ENCODE data around the gene HAL. TPM values are rescaled to one million over a fixed set of nuclear protein-coding genes. Genes with fewer than 3 reads are reported as not detected.

Gene HAL
- polyA plus RNA-seq, 1 donor (not counting 4 experiments of a cell fraction or from before 2014, with no cell fraction given), result 0.51 TPM

GRCh38 chr12:95988506-95989275, 7.5 kb downstream of the HAL start:
- Histone ChIP-seq H3K4me3 (ENCODE audit: control insufficient read depth in 2 of 3, extremely low read depth in 1 of 3, insufficient read depth in 2 of 3, low read depth in 1 of 3, low read length in 3 of 3) (no peak overlapping the region), H3K4me1 (ENCODE audit: control insufficient read depth, extremely low read depth, insufficient read depth, low read length) (no peaks in the 10 kb centered on the region), H3K27me3 (ENCODE audit: control insufficient read depth, extremely low read depth, insufficient read depth, low read length) (no peaks in the 10 kb centered on the region), H3K9me1 (ENCODE audit: control insufficient read depth, extremely low read depth, insufficient read depth, low read length) (no peaks in the 10 kb centered on the region), H3K79me2 (ENCODE audit: control insufficient read depth, insufficient read depth, low read length) (no peaks in the 10 kb centered on the region), H3K9me3 (ENCODE audit: control insufficient read depth, low read depth, low read length) (no peaks in the 10 kb centered on the region), H2AFZ (ENCODE audit: control insufficient read depth, low read length) (no peak overlapping the region), H4K20me1 (ENCODE audit: control insufficient read depth, extremely low read depth, insufficient read depth, low read length) (no peaks in the 10 kb centered on the region), H3K9ac (ENCODE audit: control insufficient read depth, extremely low read depth, insufficient read depth, low read length) (no peak overlapping the region), H3K36me3 (ENCODE audit: control insufficient read depth in 2 of 2, extremely low read depth in 1 of 2, insufficient read depth in 2 of 2, low read length in 2 of 2) (no peaks in the 10 kb centered on the region), H3K4me2 (ENCODE audit: control insufficient read depth, extremely low read depth, insufficient read depth, low read depth, low read length) (no peak overlapping the region), H3K27ac (ENCODE audit: control insufficient read depth, insufficient read depth, low read length) (no peak overlapping the region)
- no peak for TF ChIP-seq EZH2 (IDR thresholded peaks at IDR 0.05; ENCODE audit: low read length)
- no peak for TF ChIP-seq CTCF (optimal IDR thresholded peaks at IDR 0.05 in 1 of 3, IDR thresholded peaks at IDR 0.05 in 1 of 3, conservative IDR thresholded peaks at IDR 0.05 in 1 of 3; ENCODE audit: extremely low read depth in 1 of 3, insufficient read depth in 2 of 3, low read length in 3 of 3)
- DNase-seq (ENCODE audit: low read depth, low spot score) (no peak), FAIRE-seq (no peak)
- dilution Hi-C loops (cut with MboI; ENCODE audit: extremely low pct_ligation_motif_present, low sequenced_read_pairs), result no loop called here

GRCh38 chr12:95986635-95987570, 9.2 kb downstream of the HAL start:
- no peaks in the 10 kb centered on the region for H3K27me3 ChIP-seq (ENCODE audit: control insufficient read depth, extremely low read depth, insufficient read depth, low read length)
- H3K27ac ChIP-seq (ENCODE audit: control insufficient read depth, insufficient read depth, low read length), result no peak overlapping the region
- H2AFZ ChIP-seq (ENCODE audit: control insufficient read depth, low read length), result no peak overlapping the region
- no peak for TF ChIP-seq CTCF (optimal IDR thresholded peaks at IDR 0.05 in 1 of 3, IDR thresholded peaks at IDR 0.05 in 1 of 3, conservative IDR thresholded peaks at IDR 0.05 in 1 of 3; ENCODE audit: extremely low read depth in 1 of 3, insufficient read depth in 2 of 3, low read length in 3 of 3)
- no peak for TF ChIP-seq EZH2 (IDR thresholded peaks at IDR 0.05; ENCODE audit: low read length)
- no peak overlapping the region for H3K4me3 ChIP-seq (ENCODE audit: control insufficient read depth in 2 of 3, extremely low read depth in 1 of 3, insufficient read depth in 2 of 3, low read depth in 1 of 3, low read length in 3 of 3)
- H3K79me2 ChIP-seq (ENCODE audit: control insufficient read depth, insufficient read depth, low read length), result no peaks in the 10 kb centered on the region
- no peak for FAIRE-seq
- no peaks in the 10 kb centered on the region for H4K20me1 ChIP-seq (ENCODE audit: control insufficient read depth, extremely low read depth, insufficient read depth, low read length)
- no peaks in the 10 kb centered on the region for H3K9me3 ChIP-seq (ENCODE audit: control insufficient read depth, low read depth, low read length)
- no peak overlapping the region for H3K9ac ChIP-seq (ENCODE audit: control insufficient read depth, extremely low read depth, insufficient read depth, low read length)
- no peaks in the 10 kb centered on the region for H3K4me1 ChIP-seq (ENCODE audit: control insufficient read depth, extremely low read depth, insufficient read depth, low read length)
- H3K4me2 ChIP-seq (ENCODE audit: control insufficient read depth, extremely low read depth, insufficient read depth, low read depth, low read length), result no peak overlapping the region
- DNase-seq (ENCODE audit: low read depth, low spot score), result no peak
- no peaks in the 10 kb centered on the region for H3K36me3 ChIP-seq (ENCODE audit: control insufficient read depth in 2 of 2, extremely low read depth in 1 of 2, insufficient read depth in 2 of 2, low read length in 2 of 2)
- H3K9me1 ChIP-seq (ENCODE audit: control insufficient read depth, extremely low read depth, insufficient read depth, low read length), result no peaks in the 10 kb centered on the region
- dilution Hi-C loops (cut with MboI; ENCODE audit: extremely low pct_ligation_motif_present, low sequenced_read_pairs), result no loop called here
